CD4-positive, alpha-beta T cell treated with Interleukin-21 for 1 hour (primary cell): ENCODE measurements around the gene C1orf116.

Experiments
- DNase-seq: peaks from one replicate; pipeline ENCODE4 v3.0.0-alpha.2; 2020

Gene C1orf116

GRCh38 chr1:207032528-207033017 lies at the start of gene C1orf116:
C1orf116 (minus strand) TSS chr1:207032756; CDS start chr1:207027598, 5,158 bp downstream.
- no peak for DNase-seq

- DNase-seq, result no peak
These were observed 49.2 kb upstream of the C1orf116 start for GRCh38 chr1:207081806-207082205.

GRCh38 chr1:207081088-207081487 lies 48.5 kb upstream of the C1orf116 start:
- DNase-seq, result no peak

DNA sequence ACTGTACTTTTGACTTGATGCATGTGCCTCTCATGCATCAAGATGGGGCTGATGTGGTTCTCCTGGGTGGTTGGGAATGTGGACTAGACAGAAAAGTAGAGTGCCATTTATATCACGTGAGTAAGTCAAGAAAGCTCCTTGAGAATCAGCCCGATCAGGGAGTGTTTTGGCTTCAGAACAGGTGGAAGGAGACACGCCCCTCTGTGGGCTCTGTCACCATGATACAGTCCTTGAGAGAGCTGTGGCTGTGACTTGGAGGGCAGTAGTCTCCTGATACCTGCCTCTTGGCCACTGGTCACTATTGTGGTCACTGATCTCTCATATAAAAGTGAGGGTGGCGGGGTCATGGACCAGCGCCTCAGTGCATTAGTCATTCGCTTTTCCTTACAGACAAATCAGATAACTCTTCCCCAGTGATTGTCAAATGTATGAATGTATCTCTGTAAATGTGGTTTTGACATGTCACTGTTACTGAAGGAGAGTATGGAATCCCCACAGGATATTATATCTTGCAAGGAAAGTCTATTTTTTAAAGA lies 47.2 kb upstream of the C1orf116 start:
- no peak for DNase-seq

GRCh38 chr1:207078578-207079132 lies 46.1 kb upstream of the C1orf116 start:
- DNase-seq, result no peak

GRCh38 chr1:207077470-207078377 lies 45.2 kb upstream of the C1orf116 start:
- DNase-seq, result peak; percentile 82

DNA sequence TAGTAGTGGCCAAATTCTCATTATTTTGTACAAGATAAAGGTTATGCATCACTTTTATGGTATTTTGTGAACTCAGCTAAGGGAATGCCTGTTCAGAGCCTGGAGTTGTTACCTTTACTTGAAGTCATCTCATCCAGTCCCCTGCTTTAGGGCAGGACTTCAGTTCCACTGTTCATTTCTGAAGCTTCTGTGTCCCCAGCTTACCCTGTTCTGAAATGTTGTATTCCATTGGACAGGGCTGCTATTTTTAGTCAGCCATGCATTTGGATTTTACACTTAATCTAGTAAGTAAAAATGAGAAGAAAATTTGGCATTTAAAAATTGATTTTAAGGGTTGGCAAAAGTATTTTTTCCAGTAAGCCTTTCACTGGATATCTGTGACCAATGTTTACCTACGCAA lies 44.5 kb upstream of the C1orf116 start:
- DNase-seq, result no peak

DNA sequence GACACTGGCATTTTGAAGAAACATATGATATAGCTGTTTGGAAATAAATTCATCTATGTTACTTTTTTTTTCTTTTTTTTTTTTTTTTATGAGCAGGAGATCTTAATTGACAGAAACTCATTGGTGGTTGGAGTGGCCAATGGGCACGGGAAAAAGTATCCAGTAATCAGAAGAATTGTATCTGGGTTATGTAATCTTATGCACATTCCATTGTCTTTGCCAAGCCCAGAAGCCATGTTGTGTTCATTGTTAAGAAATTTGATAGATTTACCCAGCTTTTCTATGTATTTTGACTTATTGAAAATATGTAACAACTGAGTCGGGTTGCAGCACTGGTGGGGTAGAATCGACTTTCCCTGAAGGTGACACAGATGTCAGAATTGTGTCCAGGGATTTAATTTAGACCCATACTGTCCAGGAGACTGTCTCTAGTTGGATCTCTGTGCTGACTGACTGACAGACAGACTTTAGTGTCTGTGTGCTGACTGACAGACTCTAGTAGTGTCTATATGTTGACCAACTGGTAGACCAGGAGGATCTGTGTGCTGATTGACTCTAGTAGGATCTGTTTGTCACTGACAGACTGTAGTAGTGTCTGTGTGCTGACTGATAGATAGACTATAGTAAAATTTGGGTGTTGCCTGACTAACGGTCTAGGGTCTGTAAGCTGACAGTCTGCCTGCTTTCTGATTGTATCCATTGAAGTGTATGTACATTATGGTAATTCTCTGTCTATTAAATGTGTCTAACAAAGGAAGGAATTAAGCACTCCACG lies 43.8 kb upstream of the C1orf116 start:
- DNase-seq, result no peak

DNA sequence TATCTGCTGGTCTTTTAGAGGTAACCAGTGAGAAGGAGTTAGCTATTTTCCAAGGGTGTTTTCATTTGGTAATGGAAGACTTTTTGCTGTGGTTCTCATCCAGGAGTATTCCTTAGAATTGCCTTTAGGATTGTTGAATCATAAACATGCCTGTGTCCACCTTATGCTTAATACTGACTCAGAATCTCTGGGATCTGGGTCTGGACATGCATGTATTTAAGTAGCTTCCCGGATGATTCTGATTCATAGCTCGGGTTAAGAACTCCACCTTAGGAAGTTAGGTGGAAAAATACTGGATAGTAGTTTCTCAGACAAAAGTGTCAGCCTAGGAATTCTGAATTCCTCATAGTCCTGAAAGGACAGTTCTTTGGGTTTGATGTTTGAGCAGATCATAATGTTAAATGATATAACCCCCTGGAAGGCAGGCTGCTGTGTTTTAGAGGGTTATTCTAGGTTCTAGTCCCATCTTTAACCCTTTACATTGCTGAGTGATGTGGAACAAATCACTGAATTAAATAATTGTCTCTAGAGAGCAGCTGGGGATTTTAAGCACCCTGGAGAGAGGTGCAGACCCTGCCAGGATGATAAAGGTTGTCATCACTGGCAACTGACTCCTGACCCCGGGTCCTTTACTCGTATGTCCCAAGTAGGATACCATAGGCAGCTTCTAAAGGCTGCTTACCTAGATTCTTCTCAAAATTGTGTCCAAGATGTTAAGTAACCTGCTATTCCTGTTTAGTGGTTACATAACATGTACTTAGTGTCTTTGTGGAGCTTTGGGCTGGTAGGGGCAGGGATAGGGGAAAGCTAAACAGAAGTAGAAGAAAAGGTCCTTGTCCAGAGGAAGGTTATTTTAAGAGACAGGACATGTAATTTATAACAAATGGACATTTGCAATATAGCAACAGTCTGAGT lies 41.6 kb upstream of the C1orf116 start:
- DNase-seq, result no peak

DNA sequence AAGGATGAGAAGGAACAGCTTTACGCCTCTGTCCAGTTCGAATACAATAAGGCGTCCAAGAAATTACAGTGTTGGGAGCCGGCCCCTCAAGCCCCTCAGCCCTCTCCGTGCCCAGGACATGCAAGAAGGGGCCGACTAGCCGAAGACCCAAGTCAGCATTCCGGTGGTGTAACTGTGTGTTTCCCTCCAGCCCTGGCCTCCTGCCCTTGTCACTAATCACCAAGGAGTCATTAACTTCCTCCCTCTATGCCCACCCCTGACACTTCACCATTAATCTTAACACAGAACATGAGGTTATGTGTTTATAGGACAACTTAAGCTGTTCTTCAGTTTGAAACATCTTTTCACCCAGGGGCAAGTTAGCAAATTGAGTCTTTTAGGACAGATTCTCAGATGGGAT lies 39.7 kb upstream of the C1orf116 start:
- no peak for DNase-seq

DNA sequence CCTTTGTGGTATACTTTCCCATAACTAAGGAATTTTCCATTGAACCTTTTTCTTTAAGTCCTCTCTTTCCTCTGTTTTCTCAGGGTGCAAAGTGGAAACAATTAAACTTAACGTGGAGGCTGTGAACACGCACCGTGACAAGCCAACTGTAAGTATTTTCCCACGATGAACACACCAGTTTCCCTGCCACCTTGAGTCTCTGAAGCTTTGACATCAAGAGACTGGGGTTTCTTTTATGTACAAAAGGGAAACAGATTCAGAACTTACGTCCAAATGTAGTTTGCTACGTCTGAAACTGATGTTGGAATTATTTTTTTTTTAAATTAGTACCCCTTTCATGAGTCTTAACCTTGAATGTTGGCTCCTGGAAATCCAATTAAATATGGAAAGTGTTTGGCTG lies 38.9 kb upstream of the C1orf116 start:
- no peak for DNase-seq

DNA sequence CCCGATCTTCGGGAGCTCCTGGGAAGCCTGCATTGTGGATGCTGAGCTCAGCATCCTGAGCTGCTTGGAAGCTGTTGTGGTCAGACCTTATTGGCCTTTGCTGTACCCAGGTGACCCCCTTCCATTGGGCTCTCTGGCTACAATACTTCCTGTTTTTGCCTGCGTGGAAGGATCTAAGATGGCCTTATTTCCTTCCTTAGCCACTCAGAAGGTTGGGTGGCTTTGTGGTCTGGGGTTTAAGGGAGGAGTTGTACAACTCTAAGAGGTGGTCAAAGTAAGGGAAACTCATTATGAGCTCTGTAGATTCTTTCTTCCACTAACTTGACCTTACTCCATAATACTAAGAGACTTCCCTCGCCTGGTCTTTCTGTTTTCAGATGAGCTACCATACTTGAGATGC lies 38.3 kb upstream of the C1orf116 start:
- DNase-seq, result no peak

GRCh38 chr1:207069858-207070506 lies 37.4 kb upstream of the C1orf116 start:
- DNase-seq, result no peak

DNA sequence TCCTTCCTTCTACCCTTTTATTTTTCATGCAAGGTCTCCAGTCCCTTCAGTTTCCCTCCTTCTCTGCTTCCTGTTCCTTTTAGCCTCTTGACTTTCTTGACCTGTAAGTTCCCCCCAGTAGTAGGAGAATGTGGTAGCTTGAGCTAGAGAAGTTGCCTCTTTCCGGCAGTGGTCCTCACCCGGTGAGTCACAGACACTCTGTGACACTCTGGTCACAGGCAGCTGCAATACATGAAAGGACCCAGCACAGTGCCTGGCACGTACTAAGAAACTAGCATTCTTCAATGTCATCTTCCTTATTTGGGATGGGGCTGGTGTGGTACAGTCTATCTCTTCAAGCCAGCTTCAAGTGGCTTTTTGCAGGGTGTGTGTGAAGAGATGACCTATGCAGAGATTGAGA lies 36.5 kb upstream of the C1orf116 start:
- DNase-seq, result no peak

GRCh38 chr1:207067665-207068064 lies 35.1 kb upstream of the C1orf116 start:
- DNase-seq, result no peak

- DNase-seq, result no peak
These were observed 34.6 kb upstream of the C1orf116 start for GRCh38 chr1:207067185-207067584.

DNA sequence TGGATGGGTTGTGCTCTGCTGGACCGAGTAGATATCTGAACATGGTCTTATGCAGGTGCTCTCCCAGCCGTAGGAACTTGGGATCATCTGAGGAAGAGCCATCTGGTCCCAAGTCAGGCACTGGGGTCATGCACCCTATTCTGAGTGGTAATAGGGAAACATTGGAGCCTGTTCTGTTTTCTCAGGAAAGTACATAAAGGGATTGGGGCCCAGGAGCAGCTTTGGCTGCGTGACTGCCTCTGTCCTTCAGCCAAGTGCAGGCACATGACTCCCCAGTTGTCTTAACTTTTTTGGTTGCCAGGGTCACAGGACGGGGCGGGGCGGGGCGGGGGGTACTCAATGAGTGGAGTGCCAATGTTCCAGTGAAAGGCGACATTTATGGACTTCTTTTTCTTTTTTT lies 32.0 kb upstream of the C1orf116 start:
- no peak for DNase-seq

- DNase-seq, result no peak
These were observed 30.5 kb upstream of the C1orf116 start for GRCh38 chr1:207063014-207063413.

GRCh38 chr1:207062058-207062457 lies 29.5 kb upstream of the C1orf116 start:
- no peak for DNase-seq

DNA sequence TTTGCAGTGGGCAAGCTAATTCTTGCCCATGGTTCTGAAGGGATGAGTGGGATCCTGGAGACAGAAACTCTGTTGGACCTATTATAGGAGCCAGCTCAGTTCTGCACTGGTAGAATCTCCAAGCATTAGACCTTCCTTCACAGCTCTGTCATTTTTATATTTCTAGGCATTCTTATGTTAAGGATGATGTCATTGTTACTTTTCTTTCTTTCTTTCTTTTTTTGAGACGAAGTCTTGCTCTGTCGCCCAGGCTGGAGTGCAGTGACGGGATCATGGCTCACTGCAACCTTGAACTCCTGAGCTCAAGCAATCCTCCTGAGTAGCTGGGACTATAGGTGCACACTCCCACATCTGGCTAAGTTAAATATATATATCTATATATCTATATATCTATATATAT lies 28.0 kb upstream of the C1orf116 start:
- no peak for DNase-seq

GRCh38 chr1:207059881-207060280 lies 27.3 kb upstream of the C1orf116 start:
- DNase-seq, result no peak
